HepG2 (cell line): ENCODE results near the gene SNRNP27. TPM values are rescaled to one million over a fixed set of nuclear protein-coding genes. Genes with fewer than 3 reads are reported as not detected.

Experiments used
- ARID5B ChIP-seq: IDR thresholded peaks from 2 replicates; pipeline ENCODE4 v1.4.0; 2020; ENCODE audit warnings: mild to moderate bottlenecking, missing genetic modification reagents
- CBX1 ChIP-seq: IDR thresholded peaks from one replicate; pipeline ENCODE4 v1.6.1; 2016; ENCODE audit warnings: antibody characterized with exemption, low read depth
- CEBPG ChIP-seq: IDR thresholded peaks from 2 replicates; pipeline ENCODE4 v1.6.1; 2016
- DZIP1 ChIP-seq: sonication (generic); formaldehyde crosslinking; IDR thresholded peaks from 2 replicates; pipeline ENCODE4 v1.5.0; 2020; ENCODE audit warnings: mild to moderate bottlenecking, missing genetic modification reagents
- GABPA ChIP-seq, 2 experiments: IDR thresholded peaks; 2 replicates each; pipeline ENCODE4 v1.6.1; 2011 to 2016; ENCODE audit warnings: low read depth in 2 of 2, low read length in 1 of 2, missing biosample characterization in 1 of 2, missing genetic modification characterization in 1 of 2
- HDAC1 ChIP-seq: sonication (generic); formaldehyde crosslinking; IDR thresholded peaks from 2 replicates; pipeline ENCODE4 v1.5.1; 2020; ENCODE audit warnings: mild to moderate bottlenecking, missing genetic modification reagents
- HNRNPL ChIP-seq: fragments of 200-400 bp; formaldehyde crosslinking; IDR thresholded peaks from 2 replicates; pipeline ENCODE4 v1.6.1; 2017; ENCODE audit warnings: mild to moderate bottlenecking, low read depth, low read length
- MXD4 ChIP-seq: IDR thresholded peaks from 2 replicates; pipeline ENCODE4 v1.6.1; 2016; ENCODE audit warnings: mild to moderate bottlenecking, missing biosample characterization, missing genetic modification reagents
- POGZ ChIP-seq: sonication (generic); formaldehyde crosslinking; IDR thresholded peaks from 2 replicates; pipeline ENCODE4 v1.4.0; 2020; ENCODE audit warnings: mild to moderate bottlenecking, missing genetic modification reagents
- POLR2AphosphoS2 ChIP-seq: IDR thresholded peaks from 2 replicates; pipeline ENCODE4 v1.6.1; 2011; ENCODE audit warnings: low read depth, low read length, improper control_type of control experiment
- POLR2AphosphoS5 ChIP-seq: IDR thresholded peaks from 2 replicates; pipeline ENCODE4 v1.6.1; 2012; ENCODE audit warnings: low read depth, low read length
- SAP130 ChIP-seq: IDR thresholded peaks from 2 replicates; pipeline ENCODE4 v1.6.1; 2016; ENCODE audit warnings: low read depth
- SNAI1 ChIP-seq: sonication (generic); formaldehyde crosslinking; IDR thresholded peaks from 2 replicates; pipeline ENCODE4 v1.5.0; 2020; ENCODE audit warnings: mild to moderate bottlenecking, missing genetic modification reagents, borderline replicate concordance
- SP5 ChIP-seq: IDR thresholded peaks from 2 replicates; pipeline ENCODE4 v1.6.1; 2016; ENCODE audit warnings: low read depth, borderline replicate concordance
- SRSF4 ChIP-seq: fragments of 200-400 bp; formaldehyde crosslinking; IDR thresholded peaks from one replicate; pipeline ENCODE4 v1.6.1; 2018; ENCODE audit warnings: mild to moderate bottlenecking, low read depth, low read length, moderate library complexity; ENCODE audit not compliant: poor library complexity, severe bottlenecking
- STAG1 ChIP-seq: sonication (generic); formaldehyde crosslinking; IDR thresholded peaks from 2 replicates; pipeline ENCODE4 v1.4.0; 2020; ENCODE audit warnings: missing genetic modification reagents
- ZNF18 ChIP-seq: sonication (generic); formaldehyde crosslinking; IDR thresholded peaks from 2 replicates; pipeline ENCODE4 v1.8.0; 2022; ENCODE audit warnings: mild to moderate bottlenecking, missing genetic modification reagents; ENCODE audit not compliant: insufficient replicate concordance
- ZNF430 ChIP-seq: sonication (generic); formaldehyde crosslinking; IDR thresholded peaks from 2 replicates; pipeline ENCODE4 v1.9.0; 2021; ENCODE audit warnings: mild to moderate bottlenecking, missing genetic modification reagents
- ZNF703 ChIP-seq: sonication (generic); formaldehyde crosslinking; IDR thresholded peaks from 2 replicates; pipeline ENCODE4 v1.5.1; 2020; ENCODE audit warnings: missing genetic modification reagents, mild to moderate bottlenecking, moderate library complexity, borderline replicate concordance
- ZNF781 ChIP-seq: sonication (generic); formaldehyde crosslinking; IDR thresholded peaks from 2 replicates; pipeline ENCODE4 v1.5.1; 2020; ENCODE audit warnings: borderline replicate concordance, mild to moderate bottlenecking, missing genetic modification reagents; ENCODE audit errors: not compliant biosample characterization
- ZSCAN30 ChIP-seq: sonication (generic); formaldehyde crosslinking; IDR thresholded peaks from 2 replicates; pipeline ENCODE4 v1.5.0; 2020; ENCODE audit warnings: mild to moderate bottlenecking, missing genetic modification reagents
- polyA plus RNA-seq, 8 experiments: library from polyadenylated mRNA; depleted of rRNA in 3 of 8; stranded (reverse) in 7 of 8; unstranded in 1 of 8; fragments of >200 nt; fragmentation: Illumina TruSeq in 4 of 8; extraction: Trizol in 4 of 8; gene quantifications; 2 replicates each; pipeline versions ENCODE4 v1.2.1 to v1.2.3, GENCODE V29; 2011 to 2016; ENCODE audit warnings: low read depth in 4 of 8, missing spikeins in 1 of 8, mixed read lengths in 1 of 8; ENCODE audit not compliant: insufficient read depth in 1 of 8
- total RNA-seq, 5 experiments: library from RNA; depleted of rRNA; stranded (reverse); fragments of >200 nt; fragmentation: Illumina TruSeq; extraction: Trizol; gene quantifications; 2 replicates each; pipeline ENCODE4 v1.2.3, GENCODE V29; 2016; ENCODE audit warnings: low read depth in 1 of 5

SNRNP27 gene
- total and polyA plus RNA-seq, 2 of the 13 experiments (the other 11 are each of a cell fraction or from before 2014, with no cell fraction given), result 49.8 to 54.6 TPM

GRCh38 chr2:69914950-69915945 lies 21.5 kb downstream of the SNRNP27 start, which contains the start of gene MXD1 (continued):
- TF ChIP-seq POLR2AphosphoS2 (peak; percentile 76; the same call in 1 of the 2 replicates), ZNF18 (CRISPR knock-in tag) (peak; percentile 23), SAP130 (peak; percentile 77), GABPA (IDR thresholded peaks at IDR 0.05; ENCODE audit: low read depth, low read length) (no peak), GABPA (CRISPR knock-in tag; IDR thresholded peaks at IDR 0.05; ENCODE audit: low read depth) (no peak), SRSF4 (peak; percentile 81), ARID5B (CRISPR knock-in tag) (0 out of 2 replicates have a peak, but pooled peaks have one; percentile 3), SNAI1 (CRISPR knock-in tag) (no peak), HNRNPL (no peak), SP5 (CRISPR knock-in tag) (peak; percentile 49), ZNF430 (CRISPR knock-in tag) (0 out of 2 replicates have a peak, but pooled peaks have one; percentile 16), CEBPG (CRISPR knock-in tag) (no peak), MXD4 (CRISPR knock-in tag) (peak; percentile 64; the same call in 1 of the 2 replicates), ZNF781 (CRISPR knock-in tag) (no peak), ZNF703 (CRISPR knock-in tag) (peak; percentile 48; the same call in 1 of the 2 replicates), STAG1 (CRISPR knock-in tag) (peak; percentile 33), CBX1 (peak; percentile 62), POLR2AphosphoS5 (peak; percentile 57), HDAC1 (CRISPR knock-in tag) (peak; percentile 85), POGZ (CRISPR knock-in tag) (peak; percentile 56; the same call in 1 of the 2 replicates), ZSCAN30 (CRISPR knock-in tag) (0 out of 2 replicates have a peak, but pooled peaks have one; percentile 1), DZIP1 (peak; percentile 49; the same call in 1 of the 2 replicates)
